ENCODE results near the gene CADPS.

The CADPS gene

GRCh38 chr3:62732183-62732904, 142.9 kb downstream of the CADPS start:
- DNase-seq = no peak

DNA sequence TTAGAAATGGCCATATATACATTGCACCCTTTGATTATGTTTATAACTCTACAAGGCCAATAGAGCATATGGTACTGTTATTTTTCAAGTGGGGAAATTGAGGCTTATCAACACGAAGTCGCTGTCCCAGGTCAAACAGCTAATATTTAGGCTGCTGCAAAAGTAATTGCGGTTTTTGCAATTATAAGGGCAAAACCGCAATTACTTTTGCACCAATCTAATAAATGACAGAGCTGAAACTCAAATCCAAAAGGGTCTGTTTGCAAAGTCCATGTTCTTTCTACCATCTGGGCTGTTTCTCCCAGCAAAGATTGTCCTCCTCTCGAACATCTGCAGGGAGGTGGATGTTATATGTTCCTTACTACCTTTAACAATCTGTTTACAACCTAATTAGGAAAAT, 147.2 kb downstream of the CADPS start:
- DNase-seq = no peak

GRCh38 chr3:62727536-62727935, 147.7 kb downstream of the CADPS start:
- no peak for DNase-seq

- no peak for DNase-seq
Measured at GRCh38 chr3:62724503-62724902, 150.7 kb downstream of the CADPS start.

DNA sequence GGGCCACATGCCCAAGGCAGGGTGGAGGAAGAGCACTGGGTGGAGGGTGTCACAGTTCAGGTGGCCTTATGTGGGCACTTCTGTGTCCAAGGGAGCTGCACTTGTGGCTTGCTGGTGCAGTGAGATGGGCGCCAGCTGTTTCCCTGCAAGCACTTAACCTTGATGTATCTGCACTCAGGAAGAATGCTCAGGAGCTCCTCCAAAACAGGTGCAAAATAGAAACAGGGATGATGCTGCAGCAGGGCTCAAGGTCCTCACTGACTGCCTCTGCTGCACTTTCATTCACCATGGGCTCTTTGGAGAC, 151.3 kb downstream of the CADPS start:
- DNase-seq = no peak

- DNase-seq = no peak
Measured at GRCh38 chr3:62723166-62723913, 151.9 kb downstream of the CADPS start.

DNA sequence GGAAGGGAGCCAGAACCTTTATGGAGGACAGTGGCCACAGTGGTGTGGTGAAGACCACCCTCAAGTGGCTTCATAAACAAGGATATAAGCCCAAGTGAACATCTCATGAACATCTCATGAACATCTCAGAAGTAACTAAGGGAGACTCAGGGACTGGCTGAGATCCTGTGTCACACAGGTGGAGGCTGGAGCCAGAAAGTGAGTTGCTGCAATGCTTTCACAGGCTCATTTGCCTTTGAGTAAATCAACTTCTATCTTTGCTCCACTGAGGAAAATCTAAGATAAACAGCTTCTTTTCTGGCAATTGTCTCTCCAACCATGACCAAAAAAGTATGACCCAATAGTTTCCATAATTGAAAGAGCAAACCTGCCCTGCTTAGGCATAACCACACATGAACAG, 152.9 kb downstream of the CADPS start:
- no peak for DNase-seq

DNA sequence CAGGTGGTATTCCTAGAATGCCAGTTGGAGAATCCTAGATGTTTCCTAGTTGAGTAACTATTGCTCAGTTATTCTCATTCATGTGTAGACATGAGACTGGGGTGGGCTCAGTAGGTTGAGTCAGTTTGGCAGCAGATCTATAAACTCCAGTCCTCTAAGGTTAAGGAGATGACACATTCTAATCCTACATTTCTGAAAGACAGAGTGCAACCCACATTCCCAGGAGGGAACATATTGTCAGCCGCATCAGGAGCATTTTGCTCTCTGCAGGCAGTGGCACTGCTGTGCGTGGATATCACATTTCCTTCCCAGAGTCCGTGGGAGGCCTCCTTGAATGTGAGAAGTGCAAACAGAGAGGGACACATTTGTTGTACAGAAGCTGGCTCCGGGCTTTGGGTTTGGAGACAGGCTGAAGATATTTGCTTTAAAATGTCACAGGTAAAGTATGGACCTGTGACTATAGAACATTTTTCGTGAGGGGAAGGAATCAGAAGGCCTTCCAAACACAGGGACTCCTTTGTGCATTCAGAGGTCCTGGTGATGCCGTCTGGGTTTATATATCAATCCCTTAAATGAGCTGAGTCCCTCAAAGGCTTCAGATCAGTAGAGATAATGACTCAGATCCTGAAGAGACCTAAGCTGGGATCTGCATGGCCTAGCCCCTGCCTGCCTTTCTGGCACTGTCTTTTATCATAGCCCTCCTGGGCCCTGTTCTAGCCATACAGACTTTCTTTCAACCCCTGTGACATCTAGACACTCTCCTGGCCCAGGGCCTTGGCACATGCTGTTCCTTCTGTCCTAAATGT, 156.5 kb downstream of the CADPS start:
- no peak for DNase-seq

DNA sequence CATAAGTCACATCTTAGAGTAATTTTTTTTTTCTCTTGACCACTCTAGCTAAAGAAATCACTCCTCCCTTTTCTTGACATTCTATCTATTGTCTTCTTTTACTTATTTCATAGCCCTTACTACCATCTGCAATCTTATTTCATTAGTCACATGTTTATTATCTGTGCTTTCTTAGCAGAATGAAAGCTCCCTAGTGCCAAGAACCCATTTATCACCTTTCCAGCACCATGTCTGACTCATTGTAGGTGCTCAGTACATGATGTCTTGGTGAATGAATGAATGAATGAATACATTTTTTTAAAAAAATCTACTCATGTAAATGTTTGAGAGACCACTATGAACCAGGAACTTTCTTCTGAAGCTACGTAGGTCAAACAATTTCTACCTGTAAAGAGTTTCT, 157.2 kb downstream of the CADPS start:
- DNase-seq = no peak

GRCh38 chr3:62712746-62713145, 162.5 kb downstream of the CADPS start:
- no peak for DNase-seq

DNA sequence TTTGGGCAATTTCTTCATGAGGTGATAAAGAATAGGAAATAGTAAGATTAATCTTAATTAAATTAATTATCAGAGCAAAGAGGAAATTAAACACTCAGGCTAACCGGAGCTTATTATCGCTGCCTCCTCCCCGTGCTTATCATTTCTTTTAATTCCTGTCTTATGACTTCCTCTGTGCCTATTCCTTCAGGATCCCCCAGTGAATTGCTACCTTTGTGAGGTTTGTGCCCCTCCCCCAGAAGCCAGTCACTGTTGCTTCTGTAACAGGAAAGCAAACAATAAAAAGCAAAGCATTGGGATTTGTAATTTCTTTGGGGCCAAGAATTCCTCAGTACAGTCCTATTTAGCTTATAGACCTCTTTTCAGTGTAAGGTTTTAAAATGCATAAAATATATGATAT, 164.5 kb downstream of the CADPS start:
- DNase-seq = no peak

DNA sequence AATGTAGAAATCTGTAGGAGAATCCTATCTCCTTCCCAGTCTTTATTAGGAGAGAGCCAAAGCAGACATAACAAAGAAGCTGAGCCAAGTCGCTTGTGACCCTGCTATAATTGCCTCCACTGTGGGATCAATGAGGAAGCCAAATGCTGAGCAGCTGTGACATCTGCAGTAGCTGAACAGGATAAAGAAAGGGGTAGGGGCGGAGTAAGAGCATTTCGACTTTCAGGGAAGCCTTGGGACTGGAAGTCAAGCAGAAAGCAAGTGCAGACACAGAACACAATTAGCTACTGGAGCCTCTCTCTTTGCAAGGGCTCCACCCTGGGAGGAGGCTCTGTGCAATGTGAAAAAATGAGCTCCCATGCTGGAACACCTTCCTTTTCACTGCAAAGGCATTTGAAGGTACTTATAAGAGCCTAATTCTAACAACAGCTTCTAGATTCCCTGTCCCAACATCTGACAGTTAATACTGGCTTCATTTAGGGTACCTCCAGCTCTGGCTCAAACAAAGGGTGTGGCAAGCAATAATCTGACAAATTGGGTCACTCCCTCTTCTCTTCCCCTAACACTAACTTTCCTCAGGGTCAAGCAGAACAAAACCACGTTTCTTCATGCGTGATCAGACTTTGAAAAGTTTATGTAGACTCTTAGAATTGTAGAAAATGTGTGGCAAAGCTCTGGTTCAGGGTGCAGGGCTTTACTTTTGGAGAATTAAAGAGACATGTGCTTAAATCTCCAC, 166.4 kb downstream of the CADPS start:
- no peak for DNase-seq

GRCh38 chr3:62705721-62706120, 169.5 kb downstream of the CADPS start:
- no peak for DNase-seq

- DNase-seq = no peak
Measured at GRCh38 chr3:62703451-62704167, 171.6 kb downstream of the CADPS start.

- no peak for DNase-seq
Measured at GRCh38 chr3:62700357-62700756, 174.9 kb downstream of the CADPS start.

GRCh38 chr3:62699728-62700127, 175.5 kb downstream of the CADPS start:
- DNase-seq = no peak

DNA sequence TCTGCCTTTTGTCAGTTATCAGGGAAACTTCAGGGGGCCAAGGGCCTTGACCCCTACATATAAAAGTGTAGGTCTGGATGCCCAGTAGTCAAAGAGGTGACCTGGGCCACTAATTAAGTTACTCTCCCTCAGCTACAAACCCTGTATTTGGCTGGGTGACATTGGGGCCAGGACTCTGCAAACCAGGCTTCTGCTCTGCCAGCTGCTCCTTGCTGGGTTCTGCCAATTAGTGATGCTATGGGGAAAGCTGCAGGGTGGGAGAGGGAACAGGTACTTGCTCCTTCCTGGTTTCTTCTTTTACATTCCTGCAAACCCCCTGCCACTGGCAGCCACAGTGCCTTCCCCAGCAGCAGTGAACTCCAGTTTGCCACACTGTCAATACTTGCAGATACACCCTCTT, 179.2 kb downstream of the CADPS start:
- DNase-seq = no peak

DNA sequence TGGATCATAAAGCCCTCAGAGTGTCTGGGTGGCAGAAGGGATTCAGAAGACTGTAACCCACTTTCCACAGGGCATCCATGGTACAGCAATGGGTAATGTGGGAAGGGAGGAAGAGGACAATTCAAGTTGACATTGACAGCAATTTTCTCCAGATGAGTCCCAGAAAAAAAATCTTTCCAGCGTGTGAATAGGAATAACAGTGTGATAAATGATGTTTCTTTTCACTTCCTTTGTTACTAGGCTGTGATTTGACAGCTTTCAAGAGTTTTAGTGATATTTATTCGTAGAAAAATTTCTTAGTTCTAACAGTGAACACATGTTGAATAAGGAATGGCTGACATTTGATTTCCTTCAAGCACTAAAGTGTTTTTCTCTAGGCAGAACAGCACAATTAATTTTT, 186.4 kb downstream of the CADPS start:
- DNase-seq = no peak

GRCh38 chr3:62688050-62688449, 187.2 kb downstream of the CADPS start:
- no peak for DNase-seq

DNA sequence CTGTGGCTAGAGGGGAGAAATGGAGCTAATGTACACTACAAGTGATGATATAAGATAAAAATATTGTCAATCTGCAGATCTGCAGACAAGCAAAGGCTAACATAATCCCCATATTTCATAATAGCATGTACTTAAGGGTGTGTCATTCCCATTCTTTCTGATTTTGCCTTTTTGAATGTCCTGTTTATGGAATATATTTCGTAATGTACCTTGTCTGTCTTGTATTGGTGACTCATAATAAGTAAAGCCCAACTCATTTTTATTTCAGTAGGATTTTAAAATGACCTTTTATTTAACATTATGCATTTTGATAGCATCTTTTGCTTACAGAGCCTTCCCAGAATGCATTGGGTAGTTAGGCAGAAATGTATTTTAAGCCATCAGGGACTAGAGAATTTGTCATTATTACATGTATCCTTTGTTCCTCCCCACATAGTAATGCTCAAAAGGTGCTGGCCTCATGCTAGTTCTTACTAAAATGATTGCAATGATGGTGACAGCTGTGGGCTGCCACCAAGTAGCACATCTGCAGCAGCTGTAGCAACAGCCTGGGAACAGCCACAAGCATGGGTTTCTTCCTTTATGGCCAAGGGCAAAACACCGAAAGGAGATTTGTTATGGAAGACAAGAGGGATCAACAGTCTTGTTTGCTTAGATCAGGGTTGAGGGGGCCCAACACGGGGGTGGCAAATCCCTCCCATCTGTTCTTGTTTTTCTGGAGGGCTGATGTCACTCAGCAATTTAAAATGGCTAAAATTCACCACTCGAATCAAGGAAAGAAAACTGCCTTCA, 188.5 kb downstream of the CADPS start:
- no peak for DNase-seq

- DNase-seq = no peak
Measured at GRCh38 chr3:62682826-62683225, 192.4 kb downstream of the CADPS start.

DNA sequence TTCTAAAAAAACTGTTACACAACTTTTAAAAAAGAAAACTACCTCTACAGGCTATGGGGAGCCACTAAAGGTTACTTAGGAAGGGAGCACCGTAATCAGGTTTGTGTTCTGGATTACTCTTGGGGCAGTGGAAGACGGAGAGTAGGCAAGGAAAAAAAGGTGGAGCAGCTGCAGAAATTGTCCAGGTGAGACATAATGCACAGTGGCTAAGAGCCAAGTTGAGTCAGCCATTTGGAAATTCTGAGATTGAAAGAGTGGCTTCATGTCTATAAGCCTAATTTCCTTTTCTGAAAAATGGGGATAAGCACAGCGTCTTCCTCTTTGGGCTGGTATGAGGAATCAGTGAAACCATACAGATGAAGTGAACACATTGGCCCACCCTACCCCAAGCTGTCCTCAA, 195.2 kb downstream of the CADPS start:
- DNase-seq = no peak

Measured in CD4-positive, alpha-beta T cell treated with Interleukin-6 for 4 hours (primary cell).